ENCODE data around the gene GPBP1.

- TF ChIP-seq CTCF (IDR thresholded peaks at IDR 0.05; ENCODE audit: low read depth, low read length, poor library complexity, severe bottlenecking): no peak
- TF ChIP-seq EZH2phosphoT487 (IDR thresholded peaks at IDR 0.05; ENCODE audit: borderline replicate concordance, low read length): no peak
Measured at GRCh38 chr5:57191163-57191562, 17.3 kb downstream of the GPBP1 start.
